NCI-H146 treated with DMSO at 0.1 percent for 48 hours (cell line): ENCODE results near the gene RAP2A.

ENCODE experiments used
- DNase-seq: peaks from one replicate; lab custom pipeline; 2025; ENCODE audit not compliant: unreplicated experiment; lab: John Stamatoyannopoulos, UW

The RAP2A gene

GRCh38 chr13:97422118-97423054 is 11.6 kb upstream of the RAP2A start:
- DNase-seq = no peak

- no peak for DNase-seq
These were observed 10.5 kb upstream of the RAP2A start for GRCh38 chr13:97423300-97424045.

DNA sequence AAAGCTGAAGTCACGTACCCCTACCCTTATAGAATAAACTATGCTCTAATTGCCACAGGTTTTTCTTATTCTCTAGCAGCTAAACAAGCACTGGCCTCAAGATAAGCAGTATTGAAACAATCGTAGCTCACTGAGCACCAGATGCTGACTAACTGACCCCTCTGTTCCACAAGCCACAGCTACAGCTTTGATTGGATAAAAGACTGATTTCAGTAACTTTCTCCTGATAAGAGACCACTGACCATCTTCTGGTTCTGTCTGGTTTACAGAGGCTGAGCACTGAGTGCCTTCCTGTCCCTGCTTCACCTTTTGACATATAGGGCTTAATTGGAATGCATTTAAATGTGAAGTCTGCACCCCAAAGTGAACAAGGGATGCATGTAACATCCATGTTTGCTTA is 8.4 kb upstream of the RAP2A start:
- no peak for DNase-seq

DNA sequence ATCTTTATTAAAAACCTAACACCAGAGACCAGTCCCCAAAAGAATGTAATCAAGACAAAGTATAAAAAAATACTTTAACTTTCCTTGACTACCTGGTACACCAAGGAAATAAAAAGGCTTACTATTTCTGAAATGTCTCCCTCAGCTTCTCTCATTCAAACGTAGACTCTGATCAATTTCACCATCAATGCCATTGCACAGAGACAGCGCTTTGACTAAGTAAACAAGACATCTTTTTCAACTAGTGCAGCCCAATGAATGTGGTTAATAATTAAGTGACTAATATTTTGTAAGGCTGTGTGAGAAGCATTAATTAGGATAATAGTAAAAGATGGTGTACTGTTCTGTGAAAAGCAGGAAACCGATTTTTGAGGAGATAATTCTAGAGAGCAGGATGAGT is 7.3 kb upstream of the RAP2A start:
- no peak for DNase-seq

GRCh38 chr13:97429681-97430081 is 4.3 kb upstream of the RAP2A start:
- DNase-seq = no peak

DNA sequence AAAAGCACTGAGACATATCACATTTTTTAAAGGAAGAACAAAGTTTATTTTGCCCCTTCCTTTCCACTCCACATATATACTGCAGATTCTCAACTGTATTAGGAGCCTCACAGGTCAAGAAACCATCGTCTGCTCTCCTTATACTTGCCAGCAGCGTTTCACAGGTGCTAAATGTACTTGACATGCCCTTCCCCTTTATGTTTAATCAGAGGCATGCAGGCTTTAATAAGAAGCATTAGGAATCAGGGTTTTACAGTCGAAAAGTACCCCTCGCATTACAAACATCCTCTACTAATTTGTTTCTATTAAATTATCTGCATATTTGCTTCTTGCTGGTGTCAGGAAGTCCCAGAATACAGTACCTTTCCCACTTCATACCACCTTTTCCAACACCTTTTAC is 3.7 kb upstream of the RAP2A start:
- no peak for DNase-seq

GRCh38 chr13:97431171-97431764 is 2.7 kb upstream of the RAP2A start:
- DNase-seq = no peak

GRCh38 chr13:97432232-97432916 is 1.6 kb upstream of the RAP2A start:
- DNase-seq = no peak

DNA sequence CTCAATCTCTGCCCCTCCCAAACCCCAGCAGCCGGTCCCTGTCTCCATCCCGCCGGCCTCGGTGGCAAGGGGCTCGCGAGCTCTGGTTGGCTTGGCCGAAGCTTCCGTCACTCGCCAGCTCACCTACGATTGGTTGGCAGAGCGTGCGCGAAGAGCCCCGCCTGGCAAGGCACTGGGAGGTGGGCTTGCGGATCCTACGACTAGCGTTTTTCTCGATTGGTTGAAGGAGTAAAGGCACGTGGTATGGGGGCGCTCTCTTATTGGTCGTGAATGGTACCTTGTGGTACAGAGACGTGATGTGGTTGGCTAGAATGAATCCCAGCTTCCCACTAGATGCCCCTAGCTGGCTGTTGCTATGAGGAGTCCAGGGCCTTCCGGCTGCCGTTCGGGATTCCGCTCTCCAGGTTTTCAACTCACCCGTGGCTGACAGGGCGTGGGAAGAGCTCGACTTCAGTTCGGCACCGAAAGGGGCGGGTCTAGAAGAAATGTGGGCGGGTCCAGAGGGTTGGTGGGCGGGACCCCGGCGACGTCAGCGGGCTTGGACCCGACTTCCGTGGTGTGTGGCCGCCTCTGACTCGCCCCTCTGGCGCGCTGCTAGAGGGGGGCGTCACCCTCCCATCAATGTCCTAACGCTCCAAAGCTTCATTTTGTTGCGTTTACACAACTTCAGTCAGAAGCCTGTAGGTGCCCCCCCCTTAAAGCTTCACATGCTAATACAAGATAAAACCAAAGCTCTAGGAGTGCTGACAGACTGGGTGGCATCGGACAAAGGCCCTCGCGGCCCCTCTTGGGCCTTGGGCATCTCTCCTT is 847 bp upstream of the RAP2A start:
- peak; percentile 100 for DNase-seq

DNA sequence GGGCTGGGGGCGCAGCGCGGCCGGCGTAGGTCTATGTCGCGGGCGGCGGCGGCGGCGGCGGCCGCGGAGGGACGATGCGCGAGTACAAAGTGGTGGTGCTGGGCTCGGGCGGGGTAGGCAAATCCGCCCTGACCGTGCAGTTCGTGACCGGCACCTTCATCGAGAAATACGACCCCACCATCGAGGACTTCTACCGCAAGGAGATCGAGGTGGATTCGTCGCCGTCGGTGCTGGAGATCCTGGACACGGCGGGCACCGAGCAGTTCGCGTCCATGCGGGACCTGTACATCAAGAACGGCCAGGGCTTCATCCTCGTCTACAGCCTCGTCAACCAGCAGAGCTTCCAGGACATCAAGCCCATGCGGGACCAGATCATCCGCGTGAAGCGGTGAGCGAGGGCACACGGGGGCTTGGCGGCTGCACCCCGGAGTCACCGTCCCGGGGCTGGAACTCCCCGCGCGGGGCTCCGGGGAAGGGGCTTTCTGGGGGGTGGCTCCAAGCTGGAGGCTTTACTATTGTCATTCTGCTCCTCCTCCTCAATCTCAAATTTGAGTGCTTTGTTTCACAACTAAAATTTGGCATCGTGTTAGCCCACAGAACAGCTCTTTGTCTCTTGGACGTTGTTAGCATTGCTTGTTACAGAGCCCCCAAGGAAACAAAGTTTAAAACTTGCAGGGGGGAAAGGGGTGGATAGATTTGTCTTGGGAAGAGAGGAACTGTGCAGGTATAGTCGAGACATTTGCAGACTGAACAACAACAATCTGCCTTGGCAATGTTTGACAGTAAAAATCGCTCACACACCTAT is 630 bp downstream of the RAP2A start:
- peak; percentile 40 for DNase-seq

- no peak for DNase-seq
These were observed 1.4 kb downstream of the RAP2A start for GRCh38 chr13:97435323-97435722.

DNA sequence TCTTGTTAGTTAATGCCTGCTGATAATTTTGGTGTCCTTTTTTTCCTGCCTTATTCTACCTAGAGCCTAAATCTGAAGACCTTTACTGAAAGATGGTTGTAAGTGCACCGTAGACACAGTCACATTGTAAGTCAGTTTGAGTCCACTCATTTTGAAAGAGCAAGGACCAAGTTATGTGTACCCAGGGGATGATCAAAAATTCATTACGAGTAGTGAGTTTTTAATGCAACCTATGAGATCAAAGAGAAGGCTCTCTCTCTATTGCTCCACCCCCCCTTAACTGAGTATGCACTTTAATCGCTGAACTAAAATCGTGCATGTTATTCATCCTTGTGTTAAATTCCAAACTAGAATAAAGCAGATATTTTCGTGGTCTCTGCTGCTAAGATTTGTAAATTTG is 1.8 kb downstream of the RAP2A start:
- no peak for DNase-seq

DNA sequence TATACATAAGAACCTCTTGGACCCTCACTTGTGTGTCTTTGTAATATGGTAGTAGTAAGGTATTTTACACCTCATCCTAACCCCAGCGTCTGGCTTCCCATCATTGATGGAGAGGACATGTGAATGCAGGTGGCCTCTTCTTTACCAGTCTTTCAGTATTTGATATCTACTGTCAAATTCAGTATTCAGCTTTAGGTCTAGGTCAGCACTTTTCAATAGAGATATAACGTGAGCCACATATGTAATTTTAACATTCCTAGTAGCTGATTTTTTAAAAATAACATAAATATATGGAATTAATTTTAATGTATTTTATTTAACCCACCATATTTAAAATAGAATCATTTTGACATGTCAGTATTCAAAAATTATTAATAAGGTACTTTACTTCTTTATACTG is 2.9 kb downstream of the RAP2A start:
- DNase-seq = no peak

DNA sequence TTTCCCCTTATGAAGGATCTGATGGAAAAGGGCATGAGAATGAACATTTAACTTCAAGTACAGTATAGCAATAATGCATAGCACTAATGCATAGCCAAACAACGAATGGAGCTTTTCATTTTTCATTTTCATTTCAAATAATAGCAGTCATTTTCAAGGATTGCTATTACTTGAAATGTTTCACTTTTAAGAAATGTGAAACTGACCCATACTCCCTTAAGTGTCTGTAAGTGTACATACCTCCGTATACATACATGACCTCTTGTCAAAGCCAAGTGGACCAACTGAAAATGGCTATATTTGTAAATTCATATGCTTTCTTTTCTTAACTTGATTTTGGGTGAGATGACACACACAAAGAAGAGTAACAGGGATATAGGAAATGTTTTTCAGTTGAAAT is 3.8 kb downstream of the RAP2A start:
- DNase-seq = no peak

GRCh38 chr13:97438856-97439595 is 5.1 kb downstream of the RAP2A start:
- no peak for DNase-seq

- no peak for DNase-seq
These were observed 6.7 kb downstream of the RAP2A start for GRCh38 chr13:97440598-97441170.

DNA sequence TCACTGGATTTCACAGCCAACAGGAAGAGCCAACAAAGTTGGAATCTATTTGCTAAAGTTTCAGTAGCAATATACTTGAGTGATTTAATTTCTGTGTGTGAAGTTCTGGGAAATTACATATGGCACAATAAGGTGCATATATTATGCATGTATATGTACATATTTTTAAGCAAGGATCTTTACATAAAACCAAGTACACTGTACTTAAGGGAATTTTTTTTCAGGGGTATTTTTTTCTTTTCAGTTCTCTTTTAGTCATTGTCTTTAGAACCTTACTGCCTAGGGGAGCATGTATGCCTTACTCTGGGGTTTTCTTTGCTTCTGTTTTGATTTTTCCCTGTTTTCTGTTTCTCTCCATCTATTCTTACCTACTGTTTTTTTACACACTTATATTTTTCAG is 7.4 kb downstream of the RAP2A start:
- DNase-seq = no peak

DNA sequence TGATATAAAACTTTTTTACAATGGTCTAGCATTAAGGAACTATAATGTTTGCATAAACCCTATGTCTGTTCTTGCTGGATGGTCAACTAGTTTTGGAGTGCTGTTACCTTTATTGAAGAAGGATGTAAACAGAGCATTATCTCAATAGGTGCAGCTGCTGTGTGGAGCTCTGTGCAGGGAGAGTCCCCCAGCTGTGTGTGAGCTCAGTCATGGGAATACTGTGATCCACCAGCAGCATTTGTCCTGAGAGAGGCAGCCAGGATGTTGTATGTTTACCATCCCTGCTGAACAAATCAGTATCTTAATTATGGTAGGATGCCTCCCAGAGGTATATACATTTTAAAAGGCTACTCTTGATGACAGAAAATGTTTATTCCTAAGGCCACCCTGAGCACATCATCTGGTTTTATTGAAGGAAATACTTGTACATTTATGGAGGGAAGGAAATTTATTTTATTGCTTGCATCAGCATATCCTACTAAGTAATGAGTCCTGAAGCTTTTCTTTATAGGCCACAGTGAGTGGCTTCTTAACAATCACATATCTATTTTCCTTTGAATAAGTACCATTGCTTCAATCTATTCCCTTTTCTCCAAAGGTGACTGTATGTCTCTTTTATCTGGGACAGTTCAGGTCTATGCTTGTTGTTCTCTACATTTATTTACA is 11.7 kb downstream of the RAP2A start:
- DNase-seq = peak; percentile 41
